Thyroid gland (tissue), 4 donors: ENCODE results near the gene GOLPH3L.

Source experiments
- POLR2A ChIP-seq, 2 donors: fragments of 450-650 bp; IDR thresholded peaks; one replicate each; pipeline ENCODE4 v1.6.1; 2017; ENCODE audit warnings: antibody characterized with exemption in 2 of 2, mild to moderate bottlenecking in 2 of 2, moderate library complexity in 1 of 2
- TF ChIP-seq, protein P1 (sequence below), 6 experiments: fragments of 200-600 bp in 3 of 6; fragments of 450-650 bp in 3 of 6; sonication (generic) in 3 of 6; IDR thresholded peaks; one replicate each; pipeline ENCODE4 v1.5.1; 2016 to 2019; ENCODE audit warnings: antibody characterized with exemption in 6 of 6, mild to moderate bottlenecking in 2 of 6, inconsistent platforms in 1 of 6, moderate library complexity in 1 of 6

DNA sequence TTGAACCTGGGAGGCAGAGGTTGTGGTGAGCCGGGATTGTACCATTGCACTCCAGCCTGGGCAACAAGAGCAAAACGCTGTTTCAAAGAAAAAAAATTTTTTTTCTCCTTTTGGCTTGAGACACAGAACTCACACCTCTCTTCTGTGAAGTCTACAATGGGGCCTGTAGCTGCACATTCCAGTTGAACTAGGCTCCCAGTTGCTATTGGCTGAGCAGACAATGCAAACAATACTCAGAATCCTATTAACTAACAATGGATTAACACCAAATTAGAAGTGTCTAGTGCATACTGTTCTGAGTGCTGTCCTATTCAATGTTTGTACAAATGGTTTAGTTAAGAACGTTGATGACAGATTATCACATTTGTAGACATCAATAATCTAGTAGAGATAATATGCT lies 100.0 kb downstream of the GOLPH3L start:
- TF ChIP-seq, protein P1, sequence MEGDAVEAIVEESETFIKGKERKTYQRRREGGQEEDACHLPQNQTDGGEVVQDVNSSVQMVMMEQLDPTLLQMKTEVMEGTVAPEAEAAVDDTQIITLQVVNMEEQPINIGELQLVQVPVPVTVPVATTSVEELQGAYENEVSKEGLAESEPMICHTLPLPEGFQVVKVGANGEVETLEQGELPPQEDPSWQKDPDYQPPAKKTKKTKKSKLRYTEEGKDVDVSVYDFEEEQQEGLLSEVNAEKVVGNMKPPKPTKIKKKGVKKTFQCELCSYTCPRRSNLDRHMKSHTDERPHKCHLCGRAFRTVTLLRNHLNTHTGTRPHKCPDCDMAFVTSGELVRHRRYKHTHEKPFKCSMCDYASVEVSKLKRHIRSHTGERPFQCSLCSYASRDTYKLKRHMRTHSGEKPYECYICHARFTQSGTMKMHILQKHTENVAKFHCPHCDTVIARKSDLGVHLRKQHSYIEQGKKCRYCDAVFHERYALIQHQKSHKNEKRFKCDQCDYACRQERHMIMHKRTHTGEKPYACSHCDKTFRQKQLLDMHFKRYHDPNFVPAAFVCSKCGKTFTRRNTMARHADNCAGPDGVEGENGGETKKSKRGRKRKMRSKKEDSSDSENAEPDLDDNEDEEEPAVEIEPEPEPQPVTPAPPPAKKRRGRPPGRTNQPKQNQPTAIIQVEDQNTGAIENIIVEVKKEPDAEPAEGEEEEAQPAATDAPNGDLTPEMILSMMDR (IDR thresholded peaks at IDR 0.05): no peak
- no peak for TF ChIP-seq POLR2A (IDR thresholded peaks at IDR 0.05)
